SK-N-SH (cell line): ENCODE results near the gene AIPL1. TPM values are rescaled to one million over a fixed set of nuclear protein-coding genes. Genes with fewer than 3 reads are reported as not detected.

Source experiments
- CTCF ChIA-PET: fragments of 300-600, 350-600 bp; formaldehyde crosslinking; extraction: SDS; loops from one replicate; lab custom pipeline; 2021; lab: Yijun Ruan, JAX
- POLR2A ChIA-PET: fragments of 350-600 bp; sonication (Branson Sonifier 250); formaldehyde crosslinking; extraction: SDS; loops from one replicate; lab custom pipeline; 2020; ENCODE audit warnings: antibody characterized with exemption, inconsistent platforms; lab: Yijun Ruan, JAX
- DNase-seq: peaks from one replicate; pipeline ENCODE4 v3.0.0; 2012
- H2AFZ ChIP-seq: fragments of 200-600 bp; sonication (generic); 2 replicates; pipeline ENCODE4 v1.8.1; 2016; ENCODE audit warnings: antibody characterized with exemption, mild to moderate bottlenecking, low read depth
- H3F3A ChIP-seq: fragments of 200-600 bp; sonication (generic); replicated peaks from 2 replicates; pipeline ENCODE3; 2016; ENCODE audit warnings: antibody characterized with exemption, mild to moderate bottlenecking; ENCODE audit not compliant: insufficient read depth
- H3K27ac ChIP-seq, 2 experiments: fragments of 200-500 bp in 1 of 2; fragments of 200-600 bp in 1 of 2; sonication (Bioruptor generic) in 1 of 2; sonication (generic), shearing (Covaris generic) in 1 of 2; 2 replicates each; pipeline versions ENCODE4 v1.5.1 to v1.6.1; 2014 to 2016; ENCODE audit warnings: low read depth in 2 of 2, inconsistent platforms in 1 of 2, low read length in 1 of 2, mild to moderate bottlenecking in 1 of 2, mixed read lengths in 1 of 2
- H3K27me3 ChIP-seq: fragments of 200-600 bp; sonication (generic), shearing (Covaris generic); 2 replicates; pipeline ENCODE4 v1.6.1; 2016; ENCODE audit warnings: mixed run types; ENCODE audit not compliant: insufficient read depth
- H3K36me3 ChIP-seq, 2 experiments: fragments of 200-500 bp in 1 of 2; fragments of 200-600 bp in 1 of 2; sonication (Bioruptor generic) in 1 of 2; sonication (generic) in 1 of 2; replicated peaks in 1 of 2; 2 replicates each; pipeline versions ENCODE3 to v1.5.1; 2014 to 2016; ENCODE audit warnings: low read length in 1 of 2, mild to moderate bottlenecking in 1 of 2; ENCODE audit not compliant: insufficient read depth in 2 of 2, control insufficient read depth in 1 of 2
- H3K4me1 ChIP-seq, 2 experiments: fragments of 200-500 bp in 1 of 2; fragments of 200-600 bp in 1 of 2; sonication (Bioruptor generic) in 1 of 2; sonication (generic), shearing (Covaris generic) in 1 of 2; 2 replicates each; pipeline versions ENCODE4 v1.5.1 to v1.6.1; 2014 to 2016; ENCODE audit warnings: low read depth in 1 of 2, low read length in 1 of 2, mixed run types in 1 of 2; ENCODE audit not compliant: insufficient read depth in 2 of 2, control insufficient read depth in 1 of 2
- H3K4me2 ChIP-seq: fragments of 200-600 bp; sonication (generic), shearing (Covaris generic); 2 replicates; pipeline ENCODE4 v1.6.1; 2017; ENCODE audit warnings: mixed run types
- H3K4me3 ChIP-seq, 2 experiments: fragments of 200-500 bp in 1 of 2; fragments of 200-600 bp in 1 of 2; sonication (Bioruptor generic) in 1 of 2; sonication (generic), shearing (Covaris generic) in 1 of 2; 2 replicates each; pipeline versions ENCODE4 v1.5.1 to v1.8.1; 2014 to 2016; ENCODE audit warnings: low read depth in 2 of 2, inconsistent platforms in 1 of 2, low read length in 1 of 2, mild to moderate bottlenecking in 1 of 2, mixed read lengths in 1 of 2, moderate library complexity in 1 of 2
- H3K79me2 ChIP-seq: fragments of 200-600 bp; sonication (generic); 2 replicates; pipeline ENCODE4 v1.8.1; 2017; ENCODE audit warnings: mild to moderate bottlenecking; ENCODE audit not compliant: insufficient read depth
- H3K9ac ChIP-seq: fragments of 200-600 bp; sonication (generic); 2 replicates; pipeline ENCODE4 v1.6.1; 2017; ENCODE audit warnings: mixed run types
- H3K9me2 ChIP-seq: fragments of 200-600 bp; sonication (generic); 2 replicates; pipeline ENCODE4 v1.6.1; 2017; ENCODE audit warnings: mixed run types
- H3K9me3 ChIP-seq: fragments of 200-600 bp; sonication (generic); 2 replicates; pipeline ENCODE4 v1.6.1; 2017; ENCODE audit warnings: mixed run types, mild to moderate bottlenecking, moderate library complexity
- H4K20me1 ChIP-seq: fragments of 200-600 bp; sonication (generic); 2 replicates; pipeline ENCODE4 v1.6.1; 2017; ENCODE audit warnings: mild to moderate bottlenecking, mixed run types; ENCODE audit not compliant: insufficient read depth
- CTCF ChIP-seq: fragments of 200-600 bp; sonication (generic); IDR thresholded peaks from 2 replicates; pipeline ENCODE4 v1.6.1; 2017; ENCODE audit warnings: antibody characterized with exemption, mild to moderate bottlenecking, moderate library complexity
- ELF1 ChIP-seq: IDR thresholded peaks from 2 replicates; pipeline ENCODE4 v1.4.0; 2012
- EP300 ChIP-seq, 2 experiments: IDR thresholded peaks; 2 replicates each; pipeline versions ENCODE4 v1.4.0 to v1.6.1; 2012; ENCODE audit warnings: borderline replicate concordance in 1 of 2, low read depth in 1 of 2, low read length in 1 of 2
- EZH2phosphoT487 ChIP-seq: fragments of 200-600 bp; sonication (generic); IDR thresholded peaks from 2 replicates; pipeline ENCODE4 v1.6.1; 2017; ENCODE audit warnings: low read depth, mixed run types, mild to moderate bottlenecking, antibody characterized with exemption, moderate library complexity, borderline replicate concordance
- FOSL2 ChIP-seq: IDR thresholded peaks from 2 replicates; pipeline ENCODE4 v1.4.0; 2012; ENCODE audit warnings: low read depth, mild to moderate bottlenecking, moderate library complexity, borderline replicate concordance
- FOXM1 ChIP-seq: IDR thresholded peaks from 2 replicates; pipeline ENCODE4 v1.4.0; 2012; ENCODE audit warnings: low read depth, mild to moderate bottlenecking
- IRF3 ChIP-seq: fragments of 150-350 bp; IDR thresholded peaks from 2 replicates; pipeline ENCODE4 v1.6.1; 2016; ENCODE audit warnings: mild to moderate bottlenecking, low read depth, low read length
- MXI1 ChIP-seq: IDR thresholded peaks from 2 replicates; pipeline ENCODE4 v1.6.1; 2012; ENCODE audit warnings: mild to moderate bottlenecking, low read depth, low read length, improper control_type of control experiment
- REST ChIP-seq: IDR thresholded peaks from 2 replicates; pipeline ENCODE4 v1.6.1; 2012; ENCODE audit warnings: mild to moderate bottlenecking, low read depth, low read length, moderate library complexity
- RFX5 ChIP-seq: IDR thresholded peaks from 2 replicates; pipeline ENCODE4 v1.6.1; 2012; ENCODE audit warnings: mild to moderate bottlenecking, improper control_type of control experiment, low read length
- RXRA ChIP-seq: IDR thresholded peaks from 2 replicates; pipeline ENCODE4 v1.4.0; 2012; ENCODE audit warnings: low read depth, mild to moderate bottlenecking, borderline replicate concordance
- SIN3A ChIP-seq: IDR thresholded peaks from 2 replicates; pipeline ENCODE4 v1.6.1; 2012; ENCODE audit warnings: low read depth, mild to moderate bottlenecking, low read length, moderate library complexity, borderline replicate concordance
- SMC3 ChIP-seq: IDR thresholded peaks from 2 replicates; pipeline ENCODE4 v1.6.1; 2012; ENCODE audit warnings: low read depth, low read length, improper control_type of control experiment
- TAF1 ChIP-seq: IDR thresholded peaks from 2 replicates; pipeline ENCODE4 v1.6.1; 2012; ENCODE audit warnings: low read depth, mild to moderate bottlenecking, low read length, moderate library complexity, borderline replicate concordance
- TCF12 ChIP-seq: IDR thresholded peaks from 2 replicates; pipeline ENCODE4 v1.4.0; 2012
- USF1 ChIP-seq: IDR thresholded peaks from 2 replicates; pipeline ENCODE4 v1.4.0; 2012; ENCODE audit warnings: low read depth, borderline replicate concordance
- USF2 ChIP-seq: fragments of 150-350 bp; IDR thresholded peaks from 2 replicates; pipeline ENCODE4 v1.6.1; 2017; ENCODE audit warnings: antibody characterized with exemption, low read length, low read depth, borderline replicate concordance
- YY1 ChIP-seq: IDR thresholded peaks from 2 replicates; pipeline ENCODE4 v1.4.0; 2012; ENCODE audit warnings: low read depth, mild to moderate bottlenecking
- WGBS: methylation state at CpG from one replicate; pipeline ENCODE4 v1.1.6; 2017; ENCODE audit warnings: low lambda C conversion rate; 5-methylcytosine and 5-hydroxymethylcytosine counted together
- polyA plus RNA-seq, 3 experiments: library from polyadenylated mRNA; depleted of rRNA; stranded (reverse); fragments of >200 nt; gene quantifications; 2 replicates each; pipeline ENCODE4 v1.2.3, GENCODE V29; 2012

The AIPL1 gene
- polyA plus RNA-seq, 1 of the 3 experiments (the other 2 are of a cell fraction), result not detected

GRCh38 chr17:6374761-6375312, 60.1 kb downstream of the AIPL1 start:
- 1% methylated on average over 11 of the region's 14 CpGs for WGBS
- TF ChIP-seq SIN3A (no peak), MXI1 (no peak), RFX5 (no peak), FOSL2 (peak; percentile 32; the same call in 1 of the 2 replicates), EP300 (IDR thresholded peaks at IDR 0.05; ENCODE audit: borderline replicate concordance in 1 of 2, low read depth in 1 of 2, low read length in 1 of 2) (no peak)
- no peak overlapping the region for H3K4me3 ChIP-seq
- H3F3A ChIP-seq, result no peaks in the 10 kb centered on the region
- no peaks in the 10 kb centered on the region for H3K4me1 ChIP-seq
- no peak overlapping the region for H3K27ac ChIP-seq
- no peak for DNase-seq
- POLR2A ChIA-PET, result no interaction called here
- no peak overlapping the region for H2AFZ ChIP-seq
- no peaks in the 10 kb centered on the region for H3K36me3 ChIP-seq
- H3K9me3 ChIP-seq, result no peaks in the 10 kb centered on the region
- peak overlapping the region; percentile 50 for H3K4me2 ChIP-seq
- no peaks in the 10 kb centered on the region for H3K9me2 ChIP-seq
- CTCF ChIA-PET, result no interaction called here
- H3K27me3 ChIP-seq, result peaks cover 10% of the 10 kb centered on the region; the same call in 1 of the 2 replicates
- no peaks in the 10 kb centered on the region for H3K79me2 ChIP-seq
- no peaks in the 10 kb centered on the region for H4K20me1 ChIP-seq
- no peak overlapping the region for H3K9ac ChIP-seq

- Histone ChIP-seq H3K4me3 (no peak overlapping the region), H3K4me1 (no peaks in the 10 kb centered on the region), H3K36me3 (no peaks in the 10 kb centered on the region), H3K27me3 (peaks cover 10% of the 10 kb centered on the region; the same call in 1 of the 2 replicates), H4K20me1 (no peaks in the 10 kb centered on the region), H3K9me3 (no peaks in the 10 kb centered on the region), H3K79me2 (no peaks in the 10 kb centered on the region), H3K9me2 (no peaks in the 10 kb centered on the region), H3K4me2 (no peak overlapping the region), H2AFZ (no peak overlapping the region), H3K27ac (no peak overlapping the region), H3F3A (no peaks in the 10 kb centered on the region), H3K9ac (no peak overlapping the region)
- no peak for TF ChIP-seq TCF12
- TF ChIP-seq REST, result no peak
- no peak for TF ChIP-seq YY1
- no peak for TF ChIP-seq SIN3A
- TF ChIP-seq ELF1, result no peak
- TF ChIP-seq CTCF, result no peak
- TF ChIP-seq MXI1, result no peak
- TF ChIP-seq EP300 (IDR thresholded peaks at IDR 0.05; ENCODE audit: borderline replicate concordance in 1 of 2, low read depth in 1 of 2, low read length in 1 of 2), result no peak
- no peak for TF ChIP-seq EZH2phosphoT487
- no peak for TF ChIP-seq USF1
- TF ChIP-seq TAF1, result no peak
- no peak for TF ChIP-seq FOSL2
- no peak for TF ChIP-seq IRF3
- no peak for TF ChIP-seq USF2
- TF ChIP-seq SMC3, result no peak
- no peak for TF ChIP-seq FOXM1
- no peak for TF ChIP-seq RXRA
- DNase-seq, result no peak
- WGBS, result 18% methylated on average over 2 of the region's 2 CpGs
- CTCF ChIA-PET, result no interaction called here
- POLR2A ChIA-PET, result no interaction called here
Measured at GRCh38 chr17:6374271-6374691, 60.6 kb downstream of the AIPL1 start.
